ENCODE results near the gene ITPK1.

DNA sequence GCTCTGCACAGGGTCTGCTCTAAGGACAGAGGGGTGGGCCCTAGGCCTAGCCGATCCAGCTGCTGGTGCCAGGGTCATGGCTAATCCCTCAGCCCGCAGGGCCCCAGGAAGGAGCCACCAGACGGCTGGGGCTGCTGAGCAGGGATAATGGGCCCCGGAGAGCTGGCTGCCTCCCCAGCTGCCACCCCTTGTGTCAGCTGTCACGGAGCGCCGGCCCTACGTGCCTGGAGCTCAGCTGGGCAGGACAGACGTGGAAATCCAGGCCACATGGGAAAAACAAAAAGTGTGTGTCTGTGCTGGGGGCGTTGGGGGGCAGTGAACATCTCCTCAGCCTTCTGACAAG is 156.6 kb downstream of the ITPK1 start:
- TF ChIP-seq POLR2A (IDR thresholded peaks at IDR 0.05; ENCODE audit: low read depth, low read length) (no peak), POLR2AphosphoS5 (IDR thresholded peaks at IDR 0.05; ENCODE audit: low read depth, low read length) (no peak)
